Motor neuron (in vitro differentiated cells): ENCODE measurements around the gene MAP3K7CL. TPM values are rescaled to one million over a fixed set of nuclear protein-coding genes. Genes with fewer than 3 reads are reported as not detected.

ENCODE experiments used
- ATAC-seq, 8 experiments: fragments of 200-7000 bp; cut with Tn5 transposase; replicated peaks in 6 of 8; 2 replicates each; pipeline ENCODE4 v1.8.0; 2021; ENCODE audit warnings: mild to moderate bottlenecking in 8 of 8, moderate library complexity in 8 of 8
- H3K27ac ChIP-seq, 2 donors: fragments of 250-450 bp; sonication (Bioruptor Pico); 2 replicates each; pipeline ENCODE4 v1.9.0; 2021; ENCODE audit warnings: antibody characterized with exemption in 2 of 2, mild to moderate bottlenecking in 2 of 2, moderate library complexity in 1 of 2
- H3K4me1 ChIP-seq, 2 donors: fragments of 250-450 bp; sonication (Bioruptor Pico); replicated peaks in 1 of 2; 2 replicates each; pipeline ENCODE4 v1.6.1; 2021; ENCODE audit warnings: antibody characterized with exemption in 2 of 2, mild to moderate bottlenecking in 2 of 2, moderate library complexity in 1 of 2
- H3K4me3 ChIP-seq, 5 donors: fragments of 250-450 bp; sonication (Bioruptor Pico); 2 replicates each; pipeline ENCODE4 v1.9.0; 2021; ENCODE audit warnings: antibody characterized with exemption in 5 of 5, mild to moderate bottlenecking in 5 of 5, moderate library complexity in 4 of 5
- WGBS, 10 experiments: fragments of 450-650 bp; shearing (Covaris generic); methylation state at CpG; one replicate each; pipeline ENCODE4 v1.0.0; 2022; 5-methylcytosine and 5-hydroxymethylcytosine counted together
- in situ Hi-C, 9 experiments: fragments of 400-800 bp; cut with MboI; loops; one replicate each; pipeline ENCODE4 v1.15.0; 2021; ENCODE audit warnings: low sequenced_read_pairs in 9 of 9, low pct_unique_long_range_greater_than_20kb in 2 of 9; ENCODE audit not compliant: unreplicated experiment in 9 of 9
- total RNA-seq, 8 experiments: library from RNA; unstranded; fragments of 300-600 nt; gene quantifications; 2 replicates each; pipeline versions ENCODE4 v1.2.3 to v1.2.4, GENCODE V29; 2022

The MAP3K7CL gene
- total RNA-seq, 8 experiments from 2014 or later: 0.05 to 28.1 (median 0.63) TPM

- Histone ChIP-seq H3K4me1 (peaks cover 4 to 6% of the 10 kb centered on the region in 2 donors), H3K27ac (no peak overlapping the region), H3K4me3 (no peak overlapping the region)
- WGBS, 10 experiments: 77 to 100% (median 94%) methylated on average over 1 to 7 of the region's 7 CpGs; no CpG with 5 or more reads in 2 of the 10 experiments
- in situ Hi-C loops: no loop called here
- ATAC-seq: no peak
These were observed 48.5 kb downstream of the MAP3K7CL start for GRCh38 chr21:29178926-29179325.

GRCh38 chr21:29179503-29179902 lies 49.1 kb downstream of the MAP3K7CL start:
- no peak for ATAC-seq
- WGBS, 10 experiments: 80 to 100% (median 88%) methylated on average over 1 of the region's 1 CpG; no CpG with 5 or more reads in 7 of the 10 experiments
- H3K27ac ChIP-seq: no peak overlapping the region
- H3K4me1 ChIP-seq: peaks cover 4 to 6% of the 10 kb centered on the region in 2 donors
- H3K4me3 ChIP-seq: no peak overlapping the region
- in situ Hi-C loops: no loop called here

- 2 to 83% (median 51%) methylated on average over 2 to 9 of the region's 9 CpGs for WGBS, 10 experiments
- Histone ChIP-seq H3K27ac (no peak overlapping the region), H3K4me1 (peaks cover 4 to 6% of the 10 kb centered on the region in 2 donors), H3K4me3 (no peak overlapping the region)
- in situ Hi-C loops: no loop called here
- ATAC-seq: peak; percentile 40 to 95 (median 71)
These were observed 51.5 kb downstream of the MAP3K7CL start for GRCh38 chr21:29181799-29182470.

GRCh38 chr21:29182691-29183092 lies 52.2 kb downstream of the MAP3K7CL start:
- WGBS, 10 experiments: 33 to 93% (median 83%) methylated on average over 2 to 4 of the region's 4 CpGs
- ATAC-seq: no peak
- Histone ChIP-seq H3K4me1 (peaks cover 4 to 6% of the 10 kb centered on the region in 2 donors), H3K27ac (no peak overlapping the region), H3K4me3 (no peak overlapping the region)
- in situ Hi-C loops: no loop called here

GRCh38 chr21:29184037-29184436 lies 53.6 kb downstream of the MAP3K7CL start:
- 64 to 100% (median 82%) methylated on average over 1 of the region's 1 CpG; no CpG with 5 or more reads in 4 of the 10 experiments for WGBS, 10 experiments
- Histone ChIP-seq H3K27ac (no peak overlapping the region), H3K4me1 (peaks cover 3 to 4% of the 10 kb centered on the region in 2 donors), H3K4me3 (no peak overlapping the region)
- ATAC-seq: no peak
- in situ Hi-C loops: no loop called here

- WGBS, 10 experiments: 40 to 100% (median 100%) methylated on average over 1 of the region's 1 CpG; no CpG with 5 or more reads in 4 of the 10 experiments
- in situ Hi-C loops: no loop called here
- H3K27ac ChIP-seq: no peak overlapping the region
These were observed 54.7 kb downstream of the MAP3K7CL start for GRCh38 chr21:29185172-29185571.

GRCh38 chr21:29185633-29186032 lies 55.2 kb downstream of the MAP3K7CL start:
- in situ Hi-C loops: no loop called here
- 51 to 100% (median 86%) methylated on average over 1 to 4 of the region's 4 CpGs; no CpG with 5 or more reads in 1 of the 10 experiments for WGBS, 10 experiments
- no peak overlapping the region for H3K27ac ChIP-seq
- H3K4me3 ChIP-seq: no peak overlapping the region
- ATAC-seq: no peak
- peaks cover 3 to 4% of the 10 kb centered on the region in 2 donors for H3K4me1 ChIP-seq

More at GRCh38 chr21:29185172-29185571, 54.7 kb downstream of the MAP3K7CL start:
- peak in 1 of 8 experiments; percentile 53 for ATAC-seq
- Histone ChIP-seq H3K4me1 (peaks cover 3 to 4% of the 10 kb centered on the region in 2 donors), H3K4me3 (no peak overlapping the region)

GRCh38 chr21:29186246-29186645 lies 55.8 kb downstream of the MAP3K7CL start:
- ATAC-seq: no peak
- in situ Hi-C loops: no loop called here

GRCh38 chr21:29187944-29188343 lies 57.5 kb downstream of the MAP3K7CL start:
- peak in 4 of 8 experiments; percentile 35 to 78 (median 56) for ATAC-seq
- 46 to 100% (median 87%) methylated on average over 1 to 2 of the region's 2 CpGs; no CpG with 5 or more reads in 2 of the 10 experiments for WGBS, 10 experiments
- no peak overlapping the region for H3K4me3 ChIP-seq
- H3K4me1 ChIP-seq: no peaks in the 10 kb centered on the region
- in situ Hi-C loops: no loop called here
- H3K27ac ChIP-seq: no peak overlapping the region

More at GRCh38 chr21:29186246-29186645, 55.8 kb downstream of the MAP3K7CL start:
- Histone ChIP-seq H3K4me1 (peaks cover 3 to 4% of the 10 kb centered on the region in 2 donors), H3K4me3 (no peak overlapping the region), H3K27ac (no peak overlapping the region)

- in situ Hi-C loops: no loop called here
- Histone ChIP-seq H3K27ac (no peak overlapping the region), H3K4me1 (peaks cover 3% of the 10 kb centered on the region in 2 donors), H3K4me3 (no peak overlapping the region)
- WGBS, 10 experiments: 57 to 100% (median 79%) methylated on average over 1 to 2 of the region's 2 CpGs; no CpG with 5 or more reads in 1 of the 10 experiments
- no peak for ATAC-seq
These were observed 58.9 kb downstream of the MAP3K7CL start for GRCh38 chr21:29189353-29189752.

GRCh38 chr21:29190923-29191331 lies 60.5 kb downstream of the MAP3K7CL start:
- Histone ChIP-seq H3K4me1 (peaks cover 3 to 10% of the 10 kb centered on the region in 2 donors), H3K4me3 (no peak overlapping the region), H3K27ac (no peak overlapping the region)
- 67 to 93% (median 85%) methylated on average over 2 of the region's 2 CpGs; no CpG with 5 or more reads in 6 of the 10 experiments for WGBS, 10 experiments
- peak in 1 of 8 experiments; percentile 15 for ATAC-seq
- in situ Hi-C loops: no loop called here

- 0 to 98% (median 89%) methylated on average over 1 to 9 of the region's 10 CpGs; no CpG with 5 or more reads in 2 of the 10 experiments for WGBS, 10 experiments
- in situ Hi-C loops: no loop called here
- ATAC-seq: peak in 3 of 8 experiments; percentile 7 to 66 (median 11)
- Histone ChIP-seq H3K4me1 (peaks cover 3 to 10% of the 10 kb centered on the region in 2 donors), H3K4me3 (no peak overlapping the region), H3K27ac (no peak overlapping the region)
These were observed 62.6 kb downstream of the MAP3K7CL start for GRCh38 chr21:29193072-29193471.

GRCh38 chr21:29193901-29194300 lies 63.5 kb downstream of the MAP3K7CL start:
- H3K4me3 ChIP-seq: no peak overlapping the region
- peaks cover 3 to 10% of the 10 kb centered on the region in 2 donors for H3K4me1 ChIP-seq
- H3K27ac ChIP-seq: no peak overlapping the region
- 0 to 90% (median 69%) methylated on average over 1 to 6 of the region's 6 CpGs; no CpG with 5 or more reads in 2 of the 10 experiments for WGBS, 10 experiments
- no peak for ATAC-seq
- in situ Hi-C loops: no loop called here
